Endometrial microvascular endothelial cells (primary cell): ENCODE measurements around the gene PIAS4. TPM values are rescaled to one million over a fixed set of nuclear protein-coding genes. Genes with fewer than 3 reads are reported as not detected.

ENCODE experiments used
- in situ Hi-C: cut with HindIII; loops from 2 replicates; pipeline ENCODE4 v1.10.0; 2017; ENCODE audit warnings: low sequenced_read_pairs, low pct_unique_long_range_greater_than_20kb; ENCODE audit errors: inconsistent ontology term
- total RNA-seq: library from RNA; depleted of rRNA; stranded (reverse); fragments of >200 nt; gene quantifications from one replicate; pipeline ENCODE4 v1.2.3, GENCODE V29; 2015; ENCODE audit errors: inconsistent ontology term

The PIAS4 gene
- total RNA-seq, 1 donor from 2014 or later, result 39.8 TPM

DNA sequence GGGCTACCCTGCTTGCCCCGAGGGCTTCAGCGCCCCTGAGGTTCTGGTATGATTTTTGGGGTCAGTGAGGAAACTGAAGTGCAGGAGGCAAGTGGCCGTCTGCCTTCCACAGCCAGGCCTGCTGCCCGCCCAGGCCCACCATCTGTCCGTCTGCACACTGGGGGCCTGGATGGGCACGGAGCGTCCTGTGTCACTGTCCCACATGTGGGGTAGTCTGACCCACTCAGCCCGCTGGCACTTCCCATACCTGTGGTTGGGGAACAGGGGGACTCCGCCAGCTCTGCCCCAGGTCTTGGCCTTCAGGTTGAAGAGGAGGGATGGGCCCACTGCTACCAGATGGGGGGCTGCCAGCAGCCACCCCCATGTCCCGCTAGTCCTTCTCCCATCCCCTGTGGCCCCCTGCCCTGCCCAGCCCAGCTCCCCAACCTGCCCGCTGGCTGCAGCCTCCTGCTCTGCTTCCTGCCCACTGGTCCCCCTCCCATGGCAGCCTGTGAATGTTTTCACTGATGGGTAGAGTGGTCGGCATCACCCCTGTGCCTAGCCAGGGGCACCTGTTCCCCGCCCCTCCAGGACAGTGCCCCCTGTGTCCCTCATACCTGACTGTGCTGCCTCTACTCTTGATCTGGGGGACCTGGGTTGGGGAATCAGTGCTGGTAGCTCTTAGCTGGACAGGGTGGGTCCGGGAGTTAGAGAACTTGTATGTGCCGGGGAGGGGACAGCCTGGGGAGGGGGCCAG lies 9.5 kb downstream of the PIAS4 start:
- in situ Hi-C loops, result no loop called here

DNA sequence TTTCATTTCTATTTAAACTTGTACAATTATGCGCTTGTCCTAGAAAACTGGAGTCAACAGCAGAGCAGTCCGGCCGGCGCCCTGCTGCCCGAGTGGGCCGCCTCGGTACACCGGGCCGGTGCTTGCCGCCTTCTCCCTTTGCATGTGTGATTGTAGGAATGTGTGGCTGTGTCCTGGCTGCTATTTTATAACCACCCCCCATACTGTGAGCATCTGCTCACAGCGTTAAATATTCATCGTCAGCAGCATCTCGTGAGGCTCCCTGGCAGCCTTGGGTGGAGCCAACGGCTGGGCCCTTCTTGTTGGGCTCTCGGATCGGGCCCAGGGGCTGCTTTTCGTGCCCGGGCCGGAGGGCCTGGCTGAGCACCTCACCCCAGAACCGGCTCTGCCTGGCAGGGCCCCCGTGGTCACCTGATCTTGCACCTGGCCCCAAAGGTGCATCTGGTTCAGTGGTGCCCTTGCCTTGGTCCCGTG lies 10.6 kb downstream of the PIAS4 start:
- in situ Hi-C loops, result no loop called here

DNA sequence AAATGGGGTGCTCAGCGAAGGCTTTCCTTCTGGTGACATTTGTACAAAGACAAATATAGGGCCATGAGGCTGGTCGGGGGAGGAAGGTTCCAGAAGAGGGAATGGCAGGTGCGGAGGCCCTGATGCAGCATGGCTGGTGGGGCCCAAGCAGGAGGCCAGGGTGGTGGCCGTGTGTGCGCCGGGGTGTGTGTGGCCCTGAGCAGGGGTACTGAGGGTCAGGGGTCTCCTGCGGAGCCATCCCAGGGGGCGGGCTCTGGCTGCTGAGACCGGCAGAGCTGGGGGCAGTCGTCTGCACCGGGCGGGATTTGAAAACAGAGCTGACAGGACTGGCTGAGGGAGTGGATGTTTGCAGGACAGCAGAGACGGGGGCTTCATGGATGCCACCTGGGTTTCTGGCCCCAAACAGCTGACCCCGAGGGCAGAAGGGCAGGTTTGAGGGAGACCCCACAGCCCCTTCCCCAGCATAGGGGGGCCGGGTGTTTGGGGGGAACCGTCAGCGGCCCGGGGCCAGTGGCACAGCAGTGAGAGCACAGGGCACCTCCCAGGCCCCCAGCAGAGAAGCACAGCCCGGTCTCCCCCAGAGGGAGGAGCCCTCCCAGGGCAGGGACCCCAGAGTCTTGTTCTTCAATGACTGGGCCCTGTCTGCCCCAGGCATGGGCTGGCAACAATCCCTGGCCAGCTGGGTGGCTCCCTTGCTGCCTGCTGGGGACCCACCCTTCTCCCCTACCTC lies 11.4 kb downstream of the PIAS4 start:
- in situ Hi-C loops, result no loop called here

DNA sequence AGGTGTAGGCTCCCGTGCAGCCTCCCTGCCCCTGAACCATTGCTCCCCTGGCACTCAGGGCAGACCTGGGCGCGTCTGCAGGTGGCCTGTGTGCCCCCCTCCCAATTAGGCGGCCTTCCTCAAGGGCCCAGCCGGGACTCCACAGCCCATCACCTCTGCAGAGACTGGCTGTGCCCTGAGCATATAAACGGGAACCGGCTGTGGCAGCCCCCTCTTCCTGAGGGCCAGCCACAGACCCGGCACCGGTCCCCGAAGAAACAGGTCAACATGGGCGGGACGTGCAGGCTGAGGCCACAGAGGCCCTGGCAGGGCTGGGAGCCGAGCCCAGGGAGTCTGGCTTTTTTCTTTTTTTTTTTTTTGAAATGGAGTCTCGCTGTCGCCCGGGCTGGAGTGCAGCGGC lies 12.0 kb downstream of the PIAS4 start:
- in situ Hi-C loops, result no loop called here

DNA sequence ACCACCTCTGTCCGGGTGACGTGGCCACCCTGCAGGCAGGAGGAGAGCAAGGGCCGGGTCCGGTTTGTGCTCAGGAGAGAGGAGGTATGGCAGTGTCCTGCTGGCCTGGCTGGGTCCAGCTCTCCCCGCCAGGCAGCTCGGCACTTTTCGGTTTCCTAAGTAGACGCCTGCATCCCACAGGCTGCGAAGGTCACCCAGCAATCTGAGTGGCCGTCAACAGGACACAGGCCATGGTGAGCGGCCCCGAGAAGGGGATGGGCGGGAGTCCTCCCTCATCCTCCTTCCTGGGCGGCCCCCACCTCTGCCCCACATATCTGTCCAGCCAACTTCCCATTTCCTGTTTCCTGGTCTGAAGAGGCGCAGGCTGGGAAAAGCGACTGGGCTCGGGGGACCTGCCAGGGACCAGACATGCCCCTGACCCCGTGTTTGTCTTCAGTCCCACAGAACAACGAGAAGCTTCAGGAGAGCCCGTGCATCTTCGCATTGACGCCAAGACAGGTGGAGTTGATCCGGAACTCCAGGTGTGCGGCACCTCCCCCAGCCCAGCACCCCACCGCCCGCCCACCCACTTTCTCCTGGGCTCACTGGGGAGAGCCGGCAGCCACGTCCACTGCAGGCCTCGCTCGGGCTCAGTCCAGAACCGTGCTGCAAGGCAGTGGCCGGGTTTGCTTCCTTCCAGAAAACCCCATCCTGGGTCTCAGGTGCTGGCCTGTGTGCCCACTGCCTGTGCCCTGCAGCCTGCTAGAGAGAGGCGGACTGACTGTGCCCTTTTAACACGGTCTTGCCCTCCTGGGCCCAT lies 16.3 kb downstream of the PIAS4 start:
- in situ Hi-C loops, result no loop called here

DNA sequence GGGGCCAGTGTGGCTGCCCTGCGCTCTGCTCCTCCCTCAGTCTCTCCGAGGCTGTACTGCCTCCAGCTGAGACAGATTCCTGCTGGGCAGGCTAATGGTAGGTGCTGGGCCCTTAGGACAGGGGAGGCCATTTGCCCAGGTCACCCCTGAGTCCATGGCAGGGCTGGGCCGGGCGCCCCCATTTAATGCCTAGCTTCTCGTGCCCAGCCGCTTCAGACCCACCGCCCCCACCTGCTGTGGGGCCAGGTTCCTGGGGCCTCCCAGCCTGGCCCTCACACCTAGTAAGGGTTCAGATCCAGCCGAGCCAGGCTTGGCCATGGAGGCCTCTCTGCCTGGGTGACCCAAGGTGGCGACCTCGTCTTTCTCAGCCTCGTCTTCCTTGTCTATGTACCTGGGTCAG lies 17.8 kb downstream of the PIAS4 start:
- in situ Hi-C loops, result no loop called here

DNA sequence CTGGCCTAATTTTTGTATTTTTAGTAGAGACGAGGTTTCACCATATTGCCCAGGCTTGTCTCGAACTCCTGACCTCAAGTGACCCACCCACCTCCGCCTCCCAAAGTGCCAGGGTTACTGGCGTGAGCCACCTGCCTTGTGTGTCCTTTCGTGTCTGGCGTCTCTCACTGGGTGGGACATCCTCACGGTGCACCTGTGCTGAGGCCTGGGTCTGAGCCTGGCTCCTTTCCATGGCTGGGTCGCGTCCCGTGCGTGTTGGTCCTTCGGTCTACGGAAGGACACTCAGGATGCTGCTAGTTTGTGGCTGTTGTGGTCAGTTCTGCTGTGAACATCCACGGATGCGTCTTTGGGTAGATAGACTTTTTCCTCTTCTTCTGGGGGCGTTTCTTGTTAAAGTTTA lies 19.6 kb downstream of the PIAS4 start:
- in situ Hi-C loops, result no loop called here

DNA sequence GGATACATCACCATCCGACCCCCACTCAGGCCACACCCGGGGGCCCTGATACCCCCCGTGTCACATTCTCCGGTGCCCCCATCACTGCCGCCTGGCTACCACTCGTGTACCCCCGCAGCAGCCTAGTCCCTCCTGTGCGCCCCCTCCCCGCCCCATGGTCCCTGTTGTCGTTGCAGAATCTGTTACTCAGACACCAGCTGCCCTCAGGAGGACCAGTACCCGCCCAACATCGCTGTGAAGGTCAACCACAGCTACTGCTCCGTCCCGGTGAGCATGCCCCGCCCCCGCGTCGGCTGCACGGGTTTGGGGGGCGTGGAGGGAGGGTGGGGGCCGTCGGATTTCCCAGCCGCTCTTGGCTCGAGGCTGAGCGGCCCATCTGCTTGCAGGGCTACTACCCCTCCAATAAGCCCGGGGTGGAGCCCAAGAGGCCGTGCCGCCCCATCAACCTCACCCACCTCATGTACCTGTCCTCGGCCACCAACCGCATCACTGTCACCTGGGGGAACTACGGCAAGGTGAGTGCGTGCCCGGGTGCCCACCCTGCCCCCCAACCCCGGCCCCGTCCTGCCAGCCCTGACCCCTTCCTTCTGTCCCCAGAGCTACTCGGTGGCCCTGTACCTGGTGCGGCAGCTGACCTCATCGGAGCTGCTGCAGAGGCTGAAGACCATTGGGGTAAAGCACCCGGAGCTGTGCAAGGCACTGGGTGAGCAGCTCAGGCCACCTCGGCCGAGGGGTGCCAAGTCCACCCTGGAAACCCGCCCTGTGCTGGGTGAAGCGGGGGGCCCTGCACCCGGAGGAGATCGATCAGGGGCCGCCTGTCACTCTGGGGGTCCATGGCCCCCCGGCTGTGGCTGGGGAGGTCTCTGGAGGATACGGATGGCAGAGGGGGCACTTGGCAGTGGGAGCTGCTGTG lies 21.1 kb downstream of the PIAS4 start:
- in situ Hi-C loops, result no loop called here

DNA sequence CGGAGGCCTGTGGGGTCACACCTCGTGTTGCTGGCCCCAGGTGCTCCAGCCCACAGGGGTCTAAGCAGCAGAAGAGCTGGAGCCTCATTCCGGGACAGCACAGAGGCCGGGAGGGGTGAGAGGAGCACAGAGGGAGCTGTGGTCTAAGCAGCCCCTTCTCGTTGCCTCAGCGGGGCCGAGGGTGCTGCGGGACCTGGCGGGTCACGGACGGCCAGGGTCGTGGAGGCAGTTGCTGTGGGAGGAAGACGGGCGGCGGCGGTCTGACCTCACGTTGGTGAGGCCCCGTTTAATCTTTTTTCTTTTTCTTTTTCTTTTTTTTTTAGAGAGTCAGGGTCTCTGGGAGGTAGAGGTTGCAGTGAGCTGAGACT lies 21.7 kb downstream of the PIAS4 start:
- in situ Hi-C loops, result no loop called here

DNA sequence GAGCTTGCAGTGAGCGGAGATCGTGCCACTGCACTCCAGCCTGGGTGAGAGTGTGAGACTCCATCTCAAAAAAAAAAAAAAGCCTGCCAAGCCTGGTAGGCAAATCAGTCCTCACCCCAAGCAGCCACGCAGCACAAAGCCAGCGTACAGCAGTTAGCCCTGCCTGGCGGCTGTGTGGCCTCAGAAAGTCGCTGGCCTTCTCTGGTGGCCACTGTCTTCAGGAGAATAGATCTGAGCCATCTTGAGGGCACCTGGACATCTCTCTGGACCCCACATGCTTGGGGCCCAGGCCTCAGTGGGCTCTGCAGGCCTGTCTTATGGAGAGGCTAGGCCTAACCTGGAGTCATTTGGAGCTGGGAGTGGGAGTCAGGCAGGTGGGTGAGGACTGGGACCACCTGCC lies 23.0 kb downstream of the PIAS4 start:
- in situ Hi-C loops, result no loop called here

DNA sequence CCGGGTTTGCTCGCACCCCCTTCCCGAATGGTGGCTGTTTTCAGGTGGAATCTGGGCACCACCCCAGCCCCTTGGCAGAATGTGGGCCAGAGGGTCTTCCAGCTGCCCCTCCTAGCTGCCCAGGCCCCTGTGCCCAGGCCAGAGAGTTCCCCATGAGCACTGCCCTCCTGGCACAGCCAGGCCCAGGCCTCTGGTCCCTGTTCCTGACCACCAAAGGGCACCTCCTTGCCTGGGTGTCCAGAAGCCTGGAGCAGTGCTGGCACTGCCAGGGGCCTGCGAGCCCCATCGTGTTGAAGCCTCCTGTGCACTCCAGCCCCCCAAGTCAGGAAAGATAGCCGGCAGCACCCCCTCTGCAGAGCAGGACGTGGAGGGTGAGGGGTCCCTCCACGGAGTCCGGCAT lies 23.4 kb downstream of the PIAS4 start:
- in situ Hi-C loops, result no loop called here

DNA sequence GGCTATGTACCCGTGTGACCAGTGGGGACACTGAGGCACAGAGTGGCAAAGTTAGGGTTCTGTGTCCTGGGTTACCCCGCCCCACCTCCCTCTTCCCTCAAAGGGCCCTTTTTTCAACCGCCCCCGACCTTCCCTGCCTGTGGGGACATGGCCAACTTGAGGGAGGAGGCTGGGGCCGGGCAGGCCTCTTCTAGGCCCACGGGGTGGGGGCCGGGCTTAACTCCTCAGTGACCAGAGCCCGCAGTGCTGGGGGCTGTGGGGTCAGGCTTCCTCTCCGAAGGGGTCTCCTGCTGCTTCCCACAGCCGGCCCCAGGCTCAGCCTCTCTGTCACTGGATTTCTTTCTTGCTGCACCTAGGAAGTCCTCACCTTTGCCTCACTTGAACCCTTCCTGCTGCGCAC lies 23.9 kb downstream of the PIAS4 start:
- in situ Hi-C loops, result no loop called here

DNA sequence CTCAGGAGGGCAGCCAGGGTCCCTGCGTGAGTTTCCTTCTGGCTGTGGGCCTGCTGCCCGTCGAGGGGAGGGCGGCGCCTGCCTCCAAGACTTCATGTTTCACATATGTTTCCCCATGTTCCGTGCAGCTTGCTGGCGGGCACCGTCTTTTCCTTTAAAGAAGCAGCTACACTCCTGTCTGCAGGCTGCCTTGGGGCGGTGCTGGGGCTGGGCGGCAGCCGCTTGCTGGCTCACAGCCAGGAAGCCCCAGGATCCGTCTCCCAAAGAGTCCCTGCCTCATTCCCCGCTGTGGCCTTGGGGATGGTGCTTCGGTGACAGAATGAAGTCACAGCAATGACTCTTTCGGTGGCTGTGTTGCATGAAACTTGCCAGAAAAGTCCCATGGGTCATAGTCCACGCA lies 24.9 kb downstream of the PIAS4 start:
- in situ Hi-C loops, result no loop called here

DNA sequence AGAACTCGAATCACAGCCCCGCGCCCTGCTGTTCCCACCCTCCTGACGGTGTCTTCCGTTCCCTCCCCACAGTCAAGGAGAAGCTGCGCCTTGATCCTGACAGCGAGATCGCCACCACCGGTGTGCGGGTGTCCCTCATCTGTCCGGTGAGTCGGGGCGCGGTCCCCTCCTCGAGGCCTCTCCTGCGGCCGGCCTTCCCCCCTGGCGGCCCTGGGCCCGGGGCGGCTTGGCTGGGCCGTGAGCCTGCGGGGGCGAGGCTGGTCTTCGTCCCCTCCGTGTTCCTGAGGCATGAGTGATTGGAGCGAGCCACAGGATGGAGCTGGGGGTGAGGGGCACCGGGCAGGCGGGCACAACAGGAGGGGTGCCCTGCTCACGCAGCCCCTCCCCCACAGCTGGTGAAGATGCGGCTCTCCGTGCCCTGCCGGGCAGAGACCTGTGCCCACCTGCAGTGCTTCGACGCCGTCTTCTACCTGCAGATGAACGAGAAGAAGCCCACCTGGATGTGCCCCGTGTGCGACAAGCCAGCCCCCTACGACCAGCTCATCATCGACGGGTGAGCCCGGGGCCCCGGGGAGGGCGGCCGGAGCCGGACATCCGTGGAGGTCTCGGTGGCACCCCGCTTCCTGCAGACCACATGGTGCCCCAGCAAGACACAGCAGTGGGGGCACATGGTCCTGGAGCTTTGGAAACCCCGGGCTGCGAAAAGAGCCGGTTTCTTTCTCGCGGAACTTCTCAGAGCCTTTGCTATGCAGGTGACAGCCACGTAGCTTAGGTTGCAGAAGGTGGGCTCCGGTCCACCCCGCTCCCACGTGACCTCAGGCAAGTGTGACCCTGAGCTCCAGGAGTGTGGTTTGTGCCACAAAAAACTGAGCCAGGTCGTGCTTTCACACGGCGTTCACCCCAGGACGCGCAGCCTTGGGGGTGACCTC lies 25.8 kb downstream of the PIAS4 start:
- in situ Hi-C loops, result no loop called here

DNA sequence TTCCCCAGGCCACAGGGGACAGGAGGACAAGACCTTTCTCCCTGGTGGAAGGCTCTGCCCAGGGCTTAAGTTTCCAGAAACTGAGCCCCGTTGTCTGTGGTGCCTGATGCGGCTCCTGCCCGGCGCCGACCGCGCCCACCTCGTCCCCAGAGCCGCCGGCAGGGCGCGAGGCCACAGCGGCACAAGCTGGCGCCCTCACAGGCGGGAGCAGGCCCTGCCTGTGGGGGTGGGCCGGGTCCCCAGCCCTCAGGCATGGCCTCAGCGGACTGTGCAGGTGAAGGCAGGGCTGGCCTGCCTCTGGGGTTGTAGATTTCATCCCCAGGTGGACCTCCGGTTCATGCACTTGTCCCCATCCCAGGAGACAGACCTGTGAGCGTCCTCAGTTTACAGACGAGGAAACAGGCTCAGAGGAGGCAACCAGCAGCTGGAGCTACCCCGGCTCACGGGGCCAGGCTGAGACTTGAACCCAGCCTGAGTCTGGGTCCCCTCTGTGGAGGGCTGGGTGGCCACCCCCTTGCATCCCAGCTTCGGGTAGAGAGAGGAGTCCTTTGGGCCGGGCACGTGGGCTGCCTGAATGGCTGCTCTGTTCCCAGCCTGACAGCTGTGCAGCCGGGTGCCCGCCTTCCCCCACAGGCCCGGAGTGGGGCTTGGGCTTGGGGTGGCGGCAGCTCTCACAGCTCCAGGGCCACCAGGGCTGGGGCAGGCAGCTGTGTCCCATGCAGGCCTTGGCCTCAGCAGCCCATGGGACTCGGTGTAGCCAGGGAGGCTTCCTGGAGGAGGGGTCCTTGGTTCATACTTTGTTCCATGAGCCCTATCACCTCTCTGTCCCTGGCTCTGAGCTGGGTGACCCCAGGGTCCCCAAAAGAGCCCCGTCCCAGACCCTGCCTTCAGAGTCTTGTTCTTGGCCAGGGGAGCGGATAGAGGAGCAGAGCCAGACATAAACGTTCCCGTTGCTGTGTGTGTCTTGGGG lies 26.8 kb downstream of the PIAS4 start:
- in situ Hi-C loops, result no loop called here

DNA sequence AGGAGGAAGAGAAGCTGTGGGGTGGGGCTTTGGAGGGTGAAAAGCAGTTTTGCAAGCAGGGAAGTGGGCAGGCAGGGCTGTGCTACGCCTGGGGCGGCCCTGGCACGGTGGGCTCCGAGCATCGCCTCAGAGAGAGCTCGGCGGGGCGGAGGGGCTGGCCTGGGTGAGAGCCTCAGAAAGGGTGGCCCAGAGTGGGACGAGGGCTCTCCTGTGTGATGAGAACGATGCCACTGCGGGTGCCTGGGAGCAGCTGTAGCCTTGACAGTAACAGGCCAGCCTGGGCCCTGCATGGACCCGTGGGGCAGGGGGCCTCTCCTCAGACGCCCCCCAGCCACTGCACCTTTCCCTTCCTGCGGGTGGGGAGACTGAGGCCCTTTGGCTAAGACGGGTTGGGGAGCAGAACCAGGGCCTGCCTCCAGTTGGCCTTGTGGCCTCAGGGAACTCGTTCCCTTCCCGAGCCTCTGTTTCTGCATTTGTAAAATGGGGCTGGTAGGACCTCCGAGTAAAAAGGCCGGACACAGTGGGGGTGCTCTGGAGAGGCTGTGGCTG lies 27.6 kb downstream of the PIAS4 start:
- in situ Hi-C loops, result no loop called here
